HG03064 (cell line): Measurements from ENCODE around the gene KCNN4.

Experiments used
- ATAC-seq: cut with Tn5 transposase; IDR thresholded peaks from one replicate; pipeline ENCODE4 v1.9.1; 2021; ENCODE audit warnings: low read depth; ENCODE audit not compliant: unreplicated experiment

KCNN4 gene

DNA sequence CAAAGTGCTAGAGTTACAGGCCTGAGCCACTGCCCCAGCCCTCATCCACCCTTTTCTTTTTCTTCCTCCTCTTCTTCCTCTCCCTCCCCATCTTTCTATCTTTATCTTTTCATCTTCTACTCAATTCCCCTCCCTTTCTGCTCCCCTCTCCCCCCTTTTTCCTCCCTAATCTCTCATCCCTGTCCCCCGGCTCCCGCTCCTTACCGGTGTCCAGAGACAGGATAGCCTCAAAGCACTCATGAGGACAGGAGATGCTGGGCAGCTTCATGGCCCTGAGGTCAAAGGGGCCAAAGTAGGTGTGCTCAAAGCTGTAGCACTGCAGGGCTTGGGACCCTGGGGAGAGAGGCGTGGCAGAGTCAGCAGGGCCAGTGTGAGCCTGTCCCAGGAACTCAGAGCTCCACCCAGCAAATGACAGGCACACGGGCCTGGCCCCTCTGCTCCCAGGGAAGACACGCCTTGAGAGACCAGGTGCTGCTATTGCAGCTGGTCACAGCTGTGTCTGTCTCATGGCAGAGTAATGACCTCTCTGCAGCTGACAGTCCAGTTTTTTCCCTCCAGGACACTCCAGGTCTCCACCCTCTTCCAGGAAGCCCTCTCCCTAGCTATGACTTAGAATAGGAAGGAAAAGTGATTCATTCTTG, 18.8 kb upstream of the KCNN4 start:
- no peak for ATAC-seq

DNA sequence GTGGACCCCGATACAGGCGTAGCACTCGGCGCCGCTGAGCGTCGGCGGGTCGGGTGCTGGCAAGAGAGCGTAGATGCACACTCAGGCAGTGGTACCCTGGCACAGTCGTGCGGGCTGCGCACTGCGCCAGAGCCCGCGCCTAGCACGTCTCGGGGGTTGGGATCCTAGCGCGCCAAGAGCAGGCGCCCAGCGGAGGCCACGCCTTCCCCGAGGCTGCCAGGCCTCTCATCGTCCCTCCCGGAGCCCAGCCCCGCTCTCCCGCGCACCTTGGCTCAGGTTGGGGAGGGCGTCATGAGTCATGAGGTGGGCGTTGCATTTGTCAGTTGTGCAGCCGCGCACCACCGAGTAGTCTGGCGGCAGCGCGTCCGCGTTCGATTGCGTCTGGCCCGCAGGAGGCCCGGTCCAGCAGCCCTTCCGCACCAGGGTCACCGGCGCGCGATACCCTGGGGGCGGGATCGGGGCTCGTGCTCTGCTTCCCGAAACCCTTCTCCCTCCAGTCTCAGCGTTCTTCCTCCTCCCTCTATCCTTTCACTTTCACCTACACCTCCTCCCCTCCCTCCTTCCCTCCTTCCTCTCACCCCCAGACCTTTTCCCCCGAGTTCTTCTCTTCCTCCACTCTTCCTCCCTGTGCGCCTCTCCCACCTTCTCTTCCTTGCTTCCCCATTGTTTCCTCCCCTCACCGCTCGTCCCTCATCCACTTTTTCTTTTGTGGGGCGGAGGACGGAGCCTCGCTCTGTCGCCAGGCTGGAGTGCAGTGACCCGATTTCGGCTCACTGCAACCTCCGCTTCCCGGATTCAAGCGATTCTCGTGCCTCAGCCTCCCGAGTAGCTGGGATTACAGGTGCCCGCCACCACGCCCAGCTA, 18.0 kb upstream of the KCNN4 start:
- no peak for ATAC-seq

DNA sequence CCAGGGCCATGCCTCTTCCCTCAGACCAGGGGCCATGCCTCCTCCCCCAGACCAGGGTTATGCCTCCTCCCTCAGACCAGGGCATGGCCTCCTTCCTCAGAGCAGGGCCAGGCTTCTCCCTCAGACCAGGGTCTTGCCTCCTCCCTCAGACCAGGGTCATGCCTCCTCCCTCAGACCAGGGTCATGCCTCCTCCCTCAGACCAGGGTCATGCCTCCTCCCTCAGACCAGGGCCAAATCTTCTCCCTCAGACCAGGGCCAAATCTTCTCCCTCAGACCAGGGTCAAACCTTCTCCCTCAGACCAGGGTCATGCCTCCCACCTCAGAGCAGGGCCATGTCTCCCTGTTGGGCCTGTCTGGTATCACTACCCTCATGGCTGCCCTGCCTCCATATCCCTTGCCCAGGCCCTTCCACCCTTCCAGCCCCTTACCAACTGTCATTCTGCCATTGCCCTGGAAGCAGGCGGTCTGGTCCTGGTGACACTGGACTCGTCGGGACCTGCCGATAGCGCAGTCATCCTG, 17.3 kb upstream of the KCNN4 start:
- no peak for ATAC-seq

DNA sequence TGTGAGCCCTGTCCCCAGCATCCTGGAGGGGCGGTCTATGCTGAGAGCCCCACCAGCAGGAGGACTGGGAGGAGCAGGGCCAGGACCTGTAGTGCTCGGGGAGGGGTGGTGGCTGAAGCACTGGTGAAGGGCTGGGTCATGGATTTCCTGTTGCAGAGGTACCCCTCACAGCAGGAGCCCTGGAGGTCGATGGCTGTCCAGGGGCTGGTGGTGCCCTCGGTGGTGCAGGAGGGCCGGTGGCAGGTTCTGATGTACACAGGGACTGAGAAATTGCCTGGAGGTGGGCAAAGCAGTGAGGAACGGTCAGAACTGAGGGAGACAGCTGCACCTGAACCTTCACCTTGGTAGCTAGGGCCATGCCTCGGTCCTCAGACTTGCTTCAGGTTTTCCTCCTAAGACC, 16.8 kb upstream of the KCNN4 start:
- no peak for ATAC-seq

DNA sequence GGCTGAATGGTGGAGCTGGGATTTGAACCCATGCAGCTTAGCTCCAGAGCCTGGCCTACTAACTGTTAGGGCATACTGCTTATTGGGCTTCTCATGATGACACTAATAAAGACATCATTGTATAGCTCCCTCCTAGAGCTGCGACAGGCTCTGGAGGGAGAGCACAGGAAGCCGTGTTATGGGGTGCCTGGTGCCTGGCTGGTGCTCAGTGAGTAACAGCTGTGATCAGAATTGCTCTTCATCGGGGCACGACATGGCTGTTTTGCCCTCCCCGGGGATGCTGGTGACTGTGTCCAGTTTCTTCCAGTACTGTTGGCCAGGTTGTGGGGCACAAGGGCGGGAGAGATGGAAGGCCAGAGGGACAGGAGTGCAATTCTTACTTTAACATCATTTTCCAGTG, 16.3 kb upstream of the KCNN4 start:
- ATAC-seq: no peak

DNA sequence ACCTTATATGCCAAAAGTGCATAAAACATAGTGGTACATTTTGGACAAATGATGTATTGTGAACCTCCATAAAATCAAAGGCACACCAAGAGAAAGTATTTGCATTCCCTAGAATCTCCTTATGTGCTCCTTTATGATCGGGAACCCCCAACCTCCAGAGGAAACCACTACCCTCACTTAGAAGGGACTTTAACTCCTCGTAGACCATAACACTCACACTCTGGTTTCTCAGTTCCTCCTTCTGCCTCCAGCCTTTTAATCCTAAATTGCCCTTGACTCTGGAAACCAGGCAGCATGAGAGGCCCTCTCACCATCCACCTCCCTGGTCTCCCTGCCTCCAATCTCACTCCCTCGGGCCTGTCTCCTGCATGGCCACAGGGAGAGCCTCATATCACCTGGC, 9.8 kb upstream of the KCNN4 start:
- ATAC-seq: no peak

DNA sequence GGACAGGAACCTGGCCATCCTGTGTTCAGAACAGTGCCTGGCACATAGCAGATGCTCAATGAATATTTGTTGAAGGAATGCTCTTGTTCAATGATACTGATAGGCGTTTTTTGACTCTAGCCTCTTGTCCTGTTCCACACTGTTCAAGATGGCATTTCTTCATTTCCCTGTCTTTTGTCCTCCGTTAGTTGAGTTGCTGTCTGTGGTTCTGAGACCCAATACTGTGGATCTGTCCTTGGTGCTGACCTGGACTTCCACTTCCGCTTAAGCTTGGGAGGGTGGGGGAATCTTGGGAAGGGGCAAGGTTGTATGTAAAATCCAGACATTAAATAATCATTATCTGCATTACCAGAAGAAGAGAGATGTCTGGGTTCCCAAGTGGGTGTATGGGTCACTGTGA, 8.3 kb upstream of the KCNN4 start:
- no peak for ATAC-seq

DNA sequence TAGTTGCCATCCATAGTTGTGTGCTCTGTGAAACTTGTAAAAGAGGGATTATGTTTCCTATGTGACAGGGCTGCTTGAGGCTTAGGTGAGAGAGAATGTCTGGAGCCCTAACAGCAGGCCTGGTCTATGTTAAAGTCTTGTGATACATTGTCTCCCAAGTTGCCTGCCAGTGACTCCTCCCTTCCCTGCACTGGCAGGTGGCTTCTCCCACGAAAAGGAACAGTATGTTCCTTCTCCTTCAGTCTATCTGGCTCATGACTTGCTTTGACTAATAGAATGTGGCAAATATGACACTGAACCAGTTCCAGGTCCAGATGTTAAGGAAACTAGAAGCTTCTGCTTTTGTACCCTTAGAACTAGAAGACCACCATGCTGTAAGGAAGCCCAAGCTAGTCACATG, 5.9 kb upstream of the KCNN4 start:
- ATAC-seq: no peak

DNA sequence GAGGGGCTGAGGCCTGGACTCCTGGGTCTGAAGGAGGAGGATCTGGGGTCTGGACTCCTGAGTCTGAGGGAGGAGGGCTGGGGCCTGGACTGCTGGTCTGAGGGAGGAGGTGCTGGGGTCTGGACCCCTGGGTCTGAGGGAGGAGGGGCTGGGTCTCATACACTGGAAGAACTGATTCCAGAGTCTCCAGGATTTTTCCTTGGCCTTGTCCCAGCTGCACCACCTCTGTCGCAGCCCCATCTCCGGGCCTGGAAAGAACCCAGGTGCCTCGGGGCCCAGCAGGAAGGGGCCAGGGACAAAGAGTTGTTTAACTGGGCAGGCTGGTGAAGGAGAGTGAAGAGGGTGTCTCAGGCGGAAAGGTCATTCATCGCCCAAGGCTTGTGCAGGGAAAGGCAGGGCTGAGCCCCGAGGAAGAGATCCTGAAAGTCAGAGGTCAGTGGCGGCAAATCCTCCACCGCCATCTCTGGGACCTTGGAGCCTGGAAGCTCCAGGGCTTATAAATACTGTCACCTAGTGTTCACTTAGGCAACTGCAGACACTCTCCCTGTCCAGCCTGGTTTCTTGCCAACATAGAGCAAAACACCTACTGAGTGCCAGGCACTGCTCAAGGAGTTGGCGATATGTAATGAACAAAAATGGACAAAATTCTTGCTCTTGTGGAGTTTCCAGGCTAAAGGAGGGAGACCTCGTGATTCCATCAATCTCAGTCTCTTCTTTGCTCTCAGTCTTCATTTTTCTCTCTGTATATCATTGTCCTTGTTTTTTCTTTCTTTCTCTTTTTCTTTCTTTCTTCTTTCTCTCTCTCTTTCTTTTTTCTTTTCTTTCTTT, 4.4 kb upstream of the KCNN4 start:
- ATAC-seq: no peak

DNA sequence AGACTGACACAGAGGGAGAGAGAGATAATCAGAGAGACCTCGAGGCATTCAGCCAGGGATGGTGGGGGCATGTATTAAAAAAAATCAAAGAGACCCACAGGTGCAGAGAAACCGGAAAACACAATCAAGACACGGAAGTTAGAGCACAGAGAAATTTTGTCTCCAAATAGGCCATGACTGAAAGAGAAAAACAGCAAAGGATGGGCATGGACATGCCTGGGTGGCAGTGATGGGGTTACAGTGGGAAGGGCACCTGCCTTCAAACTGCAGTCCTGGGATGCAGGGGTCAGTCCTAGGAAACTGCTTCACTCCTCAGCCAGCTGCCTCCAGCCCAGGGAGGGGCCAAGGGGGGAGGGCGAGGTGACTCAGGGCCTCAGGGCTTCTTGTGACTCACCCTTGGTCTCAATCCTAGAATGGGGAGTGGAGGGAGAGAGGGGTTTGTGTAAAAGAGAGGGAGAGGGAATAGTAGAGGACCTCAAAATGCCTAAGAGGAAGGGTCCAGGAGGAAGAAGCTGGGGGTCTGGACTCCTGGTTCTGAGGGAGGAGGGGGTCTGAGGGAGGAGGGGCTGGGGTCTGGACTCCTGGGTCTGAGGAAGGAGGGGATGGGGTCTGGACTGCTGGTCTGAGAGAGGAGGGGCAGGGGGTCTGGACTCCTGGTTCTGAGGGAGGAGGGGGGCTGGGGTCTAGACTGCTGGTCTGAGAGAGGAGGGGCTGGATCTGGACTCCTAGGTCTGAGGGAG, 3.6 kb upstream of the KCNN4 start:
- no peak for ATAC-seq

DNA sequence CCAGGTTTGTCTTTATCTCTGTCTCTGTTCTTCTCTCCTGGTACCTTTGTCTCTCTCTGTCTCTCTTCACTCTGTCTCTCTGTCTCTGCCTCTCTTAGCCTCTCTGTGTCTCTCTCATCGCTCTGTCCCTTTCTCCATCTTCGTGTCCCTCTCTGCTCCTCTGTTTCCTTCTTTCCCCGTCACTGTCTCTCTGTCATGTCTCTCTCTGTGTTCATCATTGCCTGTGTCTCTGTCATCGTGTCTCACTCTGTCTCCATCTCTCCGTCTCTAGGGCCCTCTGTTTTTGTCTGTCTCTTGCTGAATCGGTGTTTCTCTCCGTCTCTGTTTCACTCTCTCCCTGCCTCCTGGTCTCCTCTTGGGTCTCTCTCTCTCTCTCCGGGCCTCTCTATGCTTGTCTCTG, 2.9 kb upstream of the KCNN4 start:
- no peak for ATAC-seq

DNA sequence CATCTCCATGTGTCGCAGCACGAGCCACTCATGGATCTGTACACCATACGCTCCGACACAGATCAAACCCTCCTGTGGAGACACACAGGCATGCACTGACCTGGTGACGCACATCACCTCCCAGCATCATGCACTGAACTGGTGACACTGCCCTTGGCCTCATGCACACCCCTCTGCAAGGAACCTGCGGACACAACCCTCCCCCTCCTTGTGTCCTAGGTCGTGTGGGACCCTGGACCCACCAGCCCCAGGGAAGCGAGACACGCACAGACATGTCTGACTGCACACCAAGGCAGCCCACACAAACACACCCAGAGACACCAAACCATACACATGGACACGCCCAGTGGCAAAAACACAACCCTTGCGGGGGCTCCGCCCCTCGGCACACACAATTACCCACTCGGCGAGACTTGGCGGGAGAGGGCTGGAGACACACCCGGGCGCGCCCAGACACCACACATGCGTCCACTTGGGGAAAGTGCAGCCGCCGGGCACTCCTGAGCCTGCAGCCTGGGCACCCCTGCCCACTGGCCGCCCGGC, 2.0 kb upstream of the KCNN4 start:
- ATAC-seq: no peak

DNA sequence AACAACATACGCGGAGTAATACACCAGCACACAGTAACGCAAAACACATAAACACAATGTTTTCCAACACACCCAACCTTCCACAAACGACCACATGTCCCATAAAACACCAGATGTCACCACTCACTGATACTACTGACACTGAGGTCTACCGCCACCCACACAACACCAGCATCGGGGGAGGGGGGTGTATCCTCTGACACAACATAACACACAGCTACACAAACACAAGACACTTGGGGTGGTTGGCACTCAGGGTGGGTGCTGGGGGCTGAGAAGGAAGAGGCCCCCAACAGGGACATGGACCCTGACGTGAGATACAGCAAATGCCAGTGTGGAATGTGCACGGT, 1.5 kb upstream of the KCNN4 start:
- no peak for ATAC-seq

DNA sequence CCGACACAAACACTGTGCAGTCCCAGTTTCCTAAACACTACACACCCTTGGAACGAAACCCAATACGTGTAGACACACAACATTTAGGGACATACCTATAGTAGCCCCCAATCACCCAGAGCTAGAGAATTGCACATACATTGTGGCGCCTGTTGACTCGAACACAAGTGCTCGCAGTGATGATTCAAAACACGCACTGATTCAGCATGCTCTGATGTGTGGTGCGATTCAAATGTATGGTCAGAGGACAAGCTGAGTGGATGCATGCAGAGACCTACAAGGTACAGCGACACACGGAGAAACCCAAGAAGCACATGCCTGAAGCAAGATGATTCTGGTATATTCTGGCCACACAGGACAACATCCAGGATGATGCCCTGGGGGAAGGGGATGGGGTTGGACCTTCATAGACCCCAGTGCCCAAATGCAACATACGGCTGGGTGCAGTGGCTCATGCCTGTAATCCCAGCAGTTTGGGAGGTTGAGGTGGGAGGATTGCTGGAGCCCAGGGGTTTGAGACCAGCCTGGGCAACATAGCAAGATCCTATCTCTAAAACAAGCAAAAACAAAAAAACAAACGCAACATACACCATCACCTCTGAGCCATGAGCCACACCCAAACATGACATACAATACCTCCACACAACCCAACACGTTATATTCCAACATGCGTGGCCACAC, 997 bp upstream of the KCNN4 start:
- no peak for ATAC-seq

DNA sequence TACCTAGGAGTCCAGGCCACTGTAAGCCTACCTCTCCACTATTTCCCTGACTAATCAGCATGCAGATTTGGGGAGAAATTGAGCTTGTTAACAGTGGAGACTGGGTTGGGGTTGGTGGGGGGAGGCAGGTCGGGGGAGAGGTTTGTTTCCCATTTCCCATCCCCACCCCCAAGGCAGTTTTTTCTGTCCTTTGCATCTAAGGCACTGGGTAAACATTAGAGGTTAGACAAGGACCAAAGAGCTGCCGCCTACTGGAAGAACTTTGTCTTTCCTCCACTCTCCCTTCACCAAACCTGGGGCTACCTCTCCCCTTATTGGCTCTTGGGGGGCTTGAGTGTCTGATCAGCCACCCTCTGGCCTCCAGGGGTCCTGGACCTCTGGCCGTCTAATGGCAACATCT, 953 bp downstream of the KCNN4 start:
- ATAC-seq: no peak

DNA sequence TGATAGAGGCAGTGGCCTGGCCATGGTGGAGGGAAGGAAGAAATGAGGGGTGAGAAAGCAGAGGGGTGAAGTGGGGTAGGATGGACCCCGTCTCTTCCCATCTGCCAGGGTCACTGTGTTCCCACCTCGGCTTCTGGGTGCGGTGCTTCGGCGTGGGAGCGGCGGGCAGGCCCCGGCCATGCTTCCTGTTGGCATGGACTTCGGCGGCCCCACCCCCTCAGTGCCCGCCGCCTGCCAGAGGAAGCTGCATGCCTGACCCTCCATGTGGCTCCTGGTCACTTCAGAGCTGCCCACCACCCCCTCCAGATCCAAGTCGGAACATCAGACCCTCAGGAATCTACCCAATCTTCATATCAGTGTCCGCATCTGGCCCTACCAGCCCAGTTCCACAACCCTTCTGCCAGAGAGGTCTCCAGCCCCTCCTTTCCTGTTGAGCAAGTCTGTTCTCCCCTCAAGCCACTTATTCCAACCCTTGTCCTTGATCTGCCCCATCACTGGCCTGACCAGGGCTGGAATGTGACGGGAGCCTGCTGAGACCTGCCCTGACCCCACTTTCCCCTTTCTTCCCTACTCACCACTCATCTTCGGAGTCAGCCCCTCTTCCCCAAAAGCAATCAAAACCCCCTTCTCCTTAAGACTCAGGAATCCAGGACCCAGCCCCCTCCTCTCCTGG, 1.5 kb downstream of the KCNN4 start:
- ATAC-seq: no peak

DNA sequence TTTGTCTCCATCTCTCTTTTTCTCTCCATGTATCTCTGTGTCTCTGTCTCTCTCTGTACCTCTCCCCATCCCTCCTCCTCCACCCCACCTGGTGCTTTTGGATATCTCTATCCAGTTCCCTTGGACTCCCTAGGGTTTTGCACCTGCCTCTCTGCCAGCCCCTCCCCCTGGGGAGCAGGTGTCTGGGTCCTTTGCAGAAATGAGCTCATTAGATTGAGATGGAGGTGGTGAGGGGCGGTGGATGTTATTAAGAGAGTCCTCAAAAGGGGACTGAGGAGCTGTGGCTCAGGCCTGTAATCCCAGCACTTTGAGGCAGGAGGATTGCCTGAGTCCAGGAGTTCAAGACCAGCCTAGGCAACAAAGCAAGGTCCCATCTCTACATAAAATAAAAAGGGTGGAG, 2.1 kb downstream of the KCNN4 start:
- no peak for ATAC-seq

DNA sequence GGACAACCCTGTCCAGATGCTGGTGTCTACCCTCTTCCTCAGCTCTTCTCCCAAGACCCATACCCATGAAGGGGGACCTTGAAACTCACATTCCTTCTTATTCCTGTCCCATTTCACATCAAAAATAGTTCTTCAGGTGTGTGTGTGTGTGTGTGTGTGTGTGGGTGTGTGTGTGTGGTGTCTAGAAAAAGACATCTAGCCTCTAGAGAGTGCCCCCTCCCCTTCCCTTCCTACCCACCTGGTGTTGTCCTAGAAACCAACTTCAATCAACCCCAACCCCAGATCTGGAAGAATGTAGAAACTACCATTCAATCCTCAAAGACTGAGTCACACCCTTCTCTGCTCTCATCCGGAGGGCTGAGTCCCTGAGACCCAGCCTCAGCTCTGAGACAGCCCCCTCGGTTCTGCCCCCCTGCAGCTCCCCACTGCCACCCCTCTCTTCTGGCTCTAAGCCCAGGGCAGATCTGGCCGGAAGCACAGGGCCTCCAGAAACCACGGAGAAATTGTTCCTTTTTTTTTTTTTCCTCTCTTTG, 3.5 kb downstream of the KCNN4 start:
- ATAC-seq: no peak

DNA sequence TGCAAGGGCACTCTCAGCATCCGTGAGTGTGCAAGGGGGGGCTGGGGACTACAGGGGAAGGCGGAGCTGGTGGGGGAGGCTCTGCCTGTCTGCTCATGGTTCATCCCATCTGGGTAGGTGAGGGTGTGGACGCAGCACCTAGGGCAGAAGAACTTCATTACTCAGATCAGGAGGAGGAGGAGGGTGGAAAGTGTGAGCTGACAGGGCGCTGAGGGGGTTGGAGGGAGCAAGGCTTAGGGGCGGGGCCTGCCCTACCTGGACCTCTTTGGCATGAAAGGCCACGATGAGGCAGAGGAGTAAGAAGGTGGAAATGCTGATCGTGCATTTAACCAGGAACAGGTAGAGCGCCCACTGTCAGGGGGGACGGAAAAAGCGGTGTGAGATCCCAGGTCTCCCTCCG, 4.5 kb downstream of the KCNN4 start:
- ATAC-seq: no peak
